HG02970 (cell line): ENCODE data around the gene NUFIP1.

Experiments used
- ATAC-seq: cut with Tn5 transposase; IDR thresholded peaks from one replicate; pipeline ENCODE4 v1.9.1; 2021; ENCODE audit warnings: mild to moderate bottlenecking, moderate library complexity, moderate number of reproducible peaks; ENCODE audit not compliant: unreplicated experiment, low FRiP score

The NUFIP1 gene

DNA sequence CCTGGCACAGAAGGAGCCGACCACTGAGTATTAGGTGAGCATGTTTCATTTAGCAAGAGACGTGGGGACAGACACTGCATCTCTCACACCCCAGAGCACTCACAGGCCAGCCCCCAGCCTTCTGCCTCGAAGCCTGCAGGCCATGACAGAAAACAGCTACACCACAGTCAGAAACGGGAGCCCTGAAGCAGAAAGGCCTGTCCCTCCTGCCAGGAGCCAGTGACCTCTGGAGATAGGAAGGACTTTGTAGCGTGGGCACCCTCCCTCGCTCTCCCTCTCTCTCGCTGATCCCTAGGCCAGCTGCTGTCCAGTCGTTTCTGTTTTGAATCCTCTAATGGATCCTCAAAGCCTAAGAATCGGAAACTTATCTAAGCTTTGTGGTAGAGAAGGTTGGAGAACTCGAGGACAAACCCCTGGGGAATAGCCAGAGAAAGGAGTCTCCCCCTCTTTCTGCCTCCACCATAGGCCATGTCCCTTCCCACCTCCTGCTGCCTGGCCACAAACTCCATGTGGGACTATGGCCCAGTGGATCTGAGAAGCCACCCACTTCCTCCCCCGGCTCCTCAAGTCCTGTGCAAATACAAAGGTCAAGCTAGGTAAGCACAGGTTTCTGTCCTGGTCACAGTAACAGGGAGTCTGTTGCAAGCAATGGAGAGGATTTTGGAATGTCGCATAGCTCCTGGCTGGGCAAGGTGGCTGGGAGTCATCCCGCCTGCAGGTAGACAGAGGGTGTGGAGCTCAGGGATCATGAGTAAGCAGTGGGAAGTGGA is 95.1 kb downstream of the NUFIP1 start:
- no peak for ATAC-seq
